Measurements from ENCODE around the gene REPIN1.

DNA sequence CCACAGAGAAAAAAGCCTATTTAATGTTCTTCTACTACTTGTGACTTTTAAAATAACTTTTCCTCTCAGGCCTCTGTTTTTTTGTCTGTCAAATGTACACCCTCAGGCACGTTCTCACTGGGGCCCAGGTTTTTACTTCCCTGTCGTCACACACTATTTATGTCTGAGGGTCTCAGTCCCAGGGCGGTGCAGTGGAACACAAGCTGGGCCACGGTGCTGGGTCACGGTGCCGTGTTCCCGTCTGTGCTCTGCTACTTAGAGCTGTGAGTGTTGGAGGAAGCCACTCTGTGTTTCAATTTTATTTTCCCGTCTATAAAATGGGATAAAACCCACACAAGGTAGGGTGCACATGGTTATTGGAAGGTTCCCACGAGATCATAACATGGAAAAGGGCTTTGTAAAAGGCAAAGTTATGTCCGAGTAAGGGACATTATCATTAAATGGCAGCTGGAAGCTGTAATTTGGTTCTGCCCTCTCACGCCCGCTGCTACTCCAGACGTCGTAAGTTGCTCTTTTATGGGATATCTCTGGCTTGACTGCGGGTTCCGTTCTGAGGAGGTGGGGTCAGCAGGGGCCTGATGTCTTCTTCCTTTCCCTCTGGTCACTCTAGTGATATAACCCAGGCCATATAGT, 35.7 kb downstream of the REPIN1 start:
- no peak for TF ChIP-seq CTCF (conservative IDR thresholded peaks at IDR 0.05; ENCODE audit: low read depth, low read length)
- no peak for TF ChIP-seq EZH2 (IDR thresholded peaks at IDR 0.05; ENCODE audit: borderline replicate concordance, low read depth, low read length, poor library complexity, severe bottlenecking)

Data from A673 (cell line).